ENCODE data around the gene DDRGK1.

Gene DDRGK1

GRCh38 chr20:3224681-3225421 is 20.4 kb upstream of the DDRGK1 start:
- TF ChIP-seq POLR2AphosphoS5 (IDR thresholded peaks at IDR 0.05; ENCODE audit: low read depth, low read length), result no peak
- no peak for TF ChIP-seq SIN3A (IDR thresholded peaks at IDR 0.05; ENCODE audit: borderline replicate concordance, insufficient read depth, low read length)
- TF ChIP-seq REST (IDR thresholded peaks at IDR 0.05; ENCODE audit: insufficient read depth in 1 of 2, low read depth in 2 of 2, low read length in 2 of 2), result no peak
- TF ChIP-seq TAF1 (IDR thresholded peaks at IDR 0.05; ENCODE audit: borderline replicate concordance, insufficient read depth, low read length), result no peak
- TF ChIP-seq FOXP2 (optimal IDR thresholded peaks at IDR 0.05; ENCODE audit: borderline replicate concordance, extremely low read depth, extremely low read length, insufficient read depth), result no peak

- TF ChIP-seq FOXP2 (optimal IDR thresholded peaks at IDR 0.05; ENCODE audit: borderline replicate concordance, extremely low read depth, extremely low read length, insufficient read depth) (no peak), TAF1 (IDR thresholded peaks at IDR 0.05; ENCODE audit: borderline replicate concordance, insufficient read depth, low read length) (no peak), REST (IDR thresholded peaks at IDR 0.05; ENCODE audit: insufficient read depth in 1 of 2, low read depth in 2 of 2, low read length in 2 of 2) (no peak), POLR2AphosphoS5 (IDR thresholded peaks at IDR 0.05; ENCODE audit: low read depth, low read length) (no peak), SIN3A (IDR thresholded peaks at IDR 0.05; ENCODE audit: borderline replicate concordance, insufficient read depth, low read length) (no peak)
Measured at GRCh38 chr20:3223994-3224680, 19.7 kb upstream of the DDRGK1 start.

GRCh38 chr20:3223651-3223993 is 19.1 kb upstream of the DDRGK1 start:
- TF ChIP-seq SIN3A (IDR thresholded peaks at IDR 0.05; ENCODE audit: borderline replicate concordance, insufficient read depth, low read length) (no peak), REST (IDR thresholded peaks at IDR 0.05; ENCODE audit: insufficient read depth in 1 of 2, low read depth in 2 of 2, low read length in 2 of 2) (no peak), FOXP2 (optimal IDR thresholded peaks at IDR 0.05; ENCODE audit: borderline replicate concordance, extremely low read depth, extremely low read length, insufficient read depth) (no peak), POLR2AphosphoS5 (IDR thresholded peaks at IDR 0.05; ENCODE audit: low read depth, low read length) (no peak), TAF1 (IDR thresholded peaks at IDR 0.05; ENCODE audit: borderline replicate concordance, insufficient read depth, low read length) (no peak)

GRCh38 chr20:3222635-3223600 is 18.4 kb upstream of the DDRGK1 start:
- no peak for TF ChIP-seq REST (IDR thresholded peaks at IDR 0.05; ENCODE audit: insufficient read depth in 1 of 2, low read depth in 2 of 2, low read length in 2 of 2)
- TF ChIP-seq TAF1 (IDR thresholded peaks at IDR 0.05; ENCODE audit: borderline replicate concordance, insufficient read depth, low read length), result no peak
- no peak for TF ChIP-seq FOXP2 (optimal IDR thresholded peaks at IDR 0.05; ENCODE audit: borderline replicate concordance, extremely low read depth, extremely low read length, insufficient read depth)
- no peak for TF ChIP-seq SIN3A (IDR thresholded peaks at IDR 0.05; ENCODE audit: borderline replicate concordance, insufficient read depth, low read length)
- TF ChIP-seq POLR2AphosphoS5 (IDR thresholded peaks at IDR 0.05; ENCODE audit: low read depth, low read length), result no peak

Data from PFSK-1 (cell line).